Astrocyte (in vitro differentiated cells and primary cell): Measurements from ENCODE around the gene SH2D2A.

Experiments used
- CTCF ChIP-seq: IDR thresholded peaks from 2 replicates; pipeline ENCODE4 v1.5.1; 2011; ENCODE audit warnings: low read depth, mild to moderate bottlenecking, inconsistent platforms, low read length, moderate library complexity; ENCODE audit not compliant: insufficient read depth
- EZH2 ChIP-seq: IDR thresholded peaks from 2 replicates; pipeline ENCODE4 v1.6.1; 2012; ENCODE audit warnings: mild to moderate bottlenecking, low read length, inconsistent platforms; ENCODE audit not compliant: insufficient read depth

GRCh38 chr1:156862584-156862983 is 45.9 kb upstream of the SH2D2A start:
- TF ChIP-seq CTCF (no peak), EZH2 (no peak)
